K562 (cell line): ENCODE results near the gene GALNT18. TPM values are rescaled to one million over a fixed set of nuclear protein-coding genes. Genes with fewer than 3 reads are reported as not detected.

Experiments
- ATAC-seq: fragments of 200-7000 bp; cut with Tn5 transposase; 3 replicates; pipeline ENCODE4 v1.9.1; 2020; ENCODE audit warnings: moderate library complexity
- BruUV-seq: library from RNA; stranded (reverse); fragments of 400-500 nt; replicated peaks from 2 replicates; lab custom pipeline; 2021; lab: Mats Ljungman, UMichigan
- CTCF ChIA-PET: fragments of 300-600 bp; formaldehyde crosslinking; extraction: SDS; loops from one replicate; lab custom pipeline; 2021; ENCODE audit warnings: low intra/inter-chr PET ratio; lab: Yijun Ruan, JAX
- POLR2A ChIA-PET: fragments of 300-600, 350-650 bp; sonication (Branson Sonifier 250); formaldehyde crosslinking; extraction: SDS; loops from one replicate; lab custom pipeline; 2021; ENCODE audit warnings: antibody characterized with exemption, inconsistent platforms; lab: Yijun Ruan, JAX
- DNase-seq, 4 experiments: peaks; one replicate each; pipeline versions ENCODE4 v3.0.0 to v3.0.0-alpha.2; 2011 to 2018; ENCODE audit warnings: low spot score in 3 of 4, mixed read lengths in 3 of 4; ENCODE audit errors: extremely low read depth in 1 of 4
- FAIRE-seq: peaks from 2 replicates; lab custom pipeline; 2011; peaks lifted over from hg19 to GRCh38; lab: Jason Lieb, UNC
- H2AFZ ChIP-seq: 2 replicates; pipeline ENCODE4 v1.6.0; 2011; ENCODE audit warnings: low read depth, low read length, control low read depth, inconsistent platforms
- H3K27ac ChIP-seq: fragments of 200-600 bp; 3 replicates; pipeline ENCODE4 v1.8.0; 2011; ENCODE audit warnings: low read depth, mild to moderate bottlenecking, control low read depth, inconsistent platforms, low read length, moderate library complexity, mixed read lengths; ENCODE audit errors: extremely low read depth
- H3K27me3 ChIP-seq, 2 experiments: fragments of 300-600 bp in 1 of 2; 2 replicates in 1 of 2; 3 replicates in 1 of 2; pipeline versions ENCODE4 v1.6.0 to v1.8.0; 2011; ENCODE audit warnings: inconsistent platforms in 2 of 2, low read length in 2 of 2, mild to moderate bottlenecking in 1 of 2, mixed read lengths in 1 of 2, moderate library complexity in 1 of 2; ENCODE audit not compliant: control insufficient read depth in 2 of 2, insufficient read depth in 2 of 2
- H3K36me3 ChIP-seq: fragments of 300-600 bp; 3 replicates; pipeline ENCODE4 v1.8.0; 2011; ENCODE audit warnings: mild to moderate bottlenecking, low read length, inconsistent platforms; ENCODE audit not compliant: control insufficient read depth, insufficient read depth
- H3K4me1 ChIP-seq, 2 experiments: fragments of 200-600 bp in 1 of 2; replicated peaks in 1 of 2; 2 replicates in 1 of 2; 3 replicates in 1 of 2; pipeline versions ENCODE4 v1.5.1 to v1.8.0; 2011; ENCODE audit warnings: inconsistent platforms in 2 of 2, low read length in 2 of 2, mild to moderate bottlenecking in 1 of 2, mixed read lengths in 1 of 2, moderate library complexity in 1 of 2; ENCODE audit not compliant: control insufficient read depth in 2 of 2, insufficient read depth in 2 of 2
- H3K4me2 ChIP-seq: 2 replicates; pipeline ENCODE4 v1.6.1; 2011; ENCODE audit warnings: low read length, control low read depth, inconsistent platforms, mixed read lengths; ENCODE audit not compliant: insufficient read depth
- H3K4me3 ChIP-seq: fragments of 200-600 bp; sonication (generic), shearing (Covaris generic); 2 replicates; pipeline ENCODE4 v1.5.1; 2016; ENCODE audit warnings: control low read depth, inconsistent platforms
- H3K79me2 ChIP-seq: fragments of 200-600 bp; 3 replicates; pipeline ENCODE4 v1.8.0; 2011; ENCODE audit warnings: low read length, inconsistent platforms; ENCODE audit not compliant: control insufficient read depth, insufficient read depth
- H3K9ac ChIP-seq, 2 experiments: 2 replicates each; pipeline versions ENCODE4 v1.6.0 to v1.6.1; 2011; ENCODE audit warnings: low read depth in 2 of 2, low read length in 2 of 2, control low read depth in 1 of 2, inconsistent platforms in 1 of 2, mild to moderate bottlenecking in 1 of 2, mixed read lengths in 1 of 2; ENCODE audit not compliant: insufficient read depth in 1 of 2
- H3K9me1 ChIP-seq: one replicate; pipeline ENCODE4 v1.6.0; 2011; ENCODE audit warnings: inconsistent platforms, mild to moderate bottlenecking, low read length, moderate library complexity; ENCODE audit not compliant: control insufficient read depth, insufficient read depth
- H3K9me3 ChIP-seq: replicated peaks from 2 replicates; pipeline ENCODE4 v1.5.1; 2011; ENCODE audit warnings: low read depth, low read length, inconsistent platforms; ENCODE audit not compliant: control insufficient read depth, insufficient read depth
- H4K20me1 ChIP-seq: replicated peaks from 2 replicates; pipeline ENCODE4 v1.6.1; 2011; ENCODE audit warnings: low read length, inconsistent platforms, mixed read lengths; ENCODE audit not compliant: control insufficient read depth, insufficient read depth
- BMI1 ChIP-seq: fragments of 150-350 bp; IDR thresholded peaks from 2 replicates; pipeline ENCODE4 v1.6.1; 2014; ENCODE audit warnings: low read length
- BRD4 ChIP-seq: fragments of 200-600 bp; sonication (generic); IDR thresholded peaks from 2 replicates; pipeline ENCODE4 v1.6.1; 2017; ENCODE audit warnings: inconsistent platforms
- DPF2 ChIP-seq: fragments of 450-650 bp; IDR thresholded peaks from 2 replicates; pipeline ENCODE4 v1.6.1; 2016
- ETS1 ChIP-seq: conservative IDR thresholded peaks from 2 replicates; pipeline ENCODE4 v1.6.1; 2011; ENCODE audit warnings: low read depth, mild to moderate bottlenecking, low read length; ENCODE audit not compliant: control insufficient read depth
- ETV5 ChIP-seq: sonication (generic); formaldehyde crosslinking; IDR thresholded peaks from 2 replicates; pipeline ENCODE4 v1.4.0; 2020; ENCODE audit warnings: low read depth, mild to moderate bottlenecking, missing genetic modification reagents
- ETV6 ChIP-seq, 3 experiments: fragments of 150-350 bp in 1 of 3; sonication (generic) in 1 of 3; formaldehyde crosslinking in 1 of 3; IDR thresholded peaks; 2 replicates each; pipeline versions ENCODE4 v1.6.1 to v1.8.0; 2014 to 2022; ENCODE audit warnings: borderline replicate concordance in 2 of 3, low read depth in 2 of 3, antibody characterized with exemption in 1 of 3, low read length in 1 of 3, mild to moderate bottlenecking in 1 of 3, missing genetic modification reagents in 1 of 3
- KLF1 ChIP-seq: fragments of 450-650 bp; IDR thresholded peaks from 2 replicates; pipeline ENCODE4 v1.6.1; 2016; ENCODE audit warnings: missing genetic modification characterization, missing compliant biosample characterization
- MEF2A ChIP-seq: IDR thresholded peaks from 2 replicates; pipeline ENCODE4 v1.6.1; 2011; ENCODE audit warnings: low read depth, mild to moderate bottlenecking, low read length, moderate library complexity; ENCODE audit not compliant: control insufficient read depth
- MYNN ChIP-seq, 2 experiments: sonication (generic); formaldehyde crosslinking in 1 of 2; IDR thresholded peaks; 2 replicates each; pipeline versions ENCODE4 v1.5.0 to v1.6.1; 2016 to 2020; ENCODE audit warnings: antibody characterized with exemption in 1 of 2, missing genetic modification reagents in 1 of 2
- NFATC3 ChIP-seq: fragments of 450-650 bp; IDR thresholded peaks from 2 replicates; pipeline ENCODE4 v1.6.1; 2017; ENCODE audit warnings: mild to moderate bottlenecking
- PATZ1 ChIP-seq: fragments of 250-450 bp; sonication (Bioruptor Pico); IDR thresholded peaks from 2 replicates; pipeline ENCODE4 v1.5.0; 2020; ENCODE audit warnings: mild to moderate bottlenecking, borderline replicate concordance
- PPARD ChIP-seq: fragments of 250-450 bp; sonication (Bioruptor Pico); IDR thresholded peaks from 2 replicates; pipeline ENCODE4 v1.8.0; 2022; ENCODE audit warnings: inconsistent platforms, mild to moderate bottlenecking, moderate library complexity
- RBM34 ChIP-seq: fragments of 200-400 bp; formaldehyde crosslinking; IDR thresholded peaks from 2 replicates; pipeline ENCODE4 v1.6.1; 2018; ENCODE audit warnings: low read length, borderline replicate concordance; ENCODE audit not compliant: insufficient read depth
- TRIM25 ChIP-seq: fragments of 450-650 bp; IDR thresholded peaks from 2 replicates; pipeline ENCODE4 v1.7.0; 2016; ENCODE audit warnings: borderline replicate concordance
- WGBS: fragments of 100-300 bp; shearing (Covaris generic); methylation state at CpG from one replicate; pipeline ENCODE4 v1.1.6; 2016; ENCODE audit warnings: low coverage, mixed read lengths; ENCODE audit not compliant: insufficient coverage; ENCODE audit errors: missing lambda C conversion rate; 5-methylcytosine and 5-hydroxymethylcytosine counted together
- in situ Hi-C: fragments of 300-500 bp; cut with MboI; formaldehyde crosslinking; loops from 4 replicates; pipeline ENCODE4 v1.15.0; 2018; ENCODE audit warnings: inconsistent platforms, mixed read lengths
- intact Hi-C: fragments of 100-400 bp; cut with micrococcal nuclease; formaldehyde crosslinking; loops from 2 replicates; pipeline ENCODE4 v1.14.2; 2022
- polyA plus RNA-seq, 8 experiments: library from polyadenylated mRNA; depleted of rRNA in 4 of 8; stranded (reverse) in 5 of 8; unstranded in 3 of 8; fragments of >200 nt; fragmentation: Nextera tagmentation in 2 of 8; fragmentation: Illumina TruSeq in 1 of 8; extraction: Ambion mirVana in 2 of 8; extraction: Trizol in 1 of 8; gene quantifications; 2 replicates each; pipeline versions ENCODE4 v1.2.1 to v1.2.3, GENCODE V29; 2011 to 2014; ENCODE audit warnings: inconsistent platforms in 1 of 8, missing spikeins in 1 of 8
- total RNA-seq, 7 experiments: library from RNA; depleted of rRNA in 6 of 7; stranded (reverse); fragments of >200 nt in 6 of 7; fragmentation: Illumina TruSeq in 2 of 7; extraction: Trizol in 2 of 7; gene quantifications; 2 replicates each; pipeline versions ENCODE4 v1.2.1 to v1.2.3, GENCODE V29; 2011 to 2021; ENCODE audit warnings: low replicate concordance in 1 of 7

The GALNT18 gene
- total and polyA plus RNA-seq, 9 of the 15 experiments (the other 6 are each of a cell fraction or from before 2014, with no cell fraction given): not detected

GRCh38 chr11:11586465-11586864, 35.3 kb downstream of the GALNT18 start:
- in situ Hi-C loops: no loop called here
- Histone ChIP-seq H4K20me1 (no peaks in the 10 kb centered on the region), H3K27me3 (peaks cover 8% of the 10 kb centered on the region in 2 experiments; a peak in 3 of 5 replicates), H3K4me3 (no peak overlapping the region), H3K4me1 (no peaks in the 10 kb centered on the region), H3K4me2 (no peak overlapping the region), H3K27ac (no peak overlapping the region), H3K9me3 (no peaks in the 10 kb centered on the region), H3K36me3 (no peaks in the 10 kb centered on the region), H3K9me1 (no peaks in the 10 kb centered on the region), H2AFZ (no peak overlapping the region), H3K79me2 (no peaks in the 10 kb centered on the region), H3K9ac (no peak overlapping the region)
- ChIA-PET POLR2A (interaction anchor here (0.7 kb wide), 1 partner anchor 44 kb away, joined by 3 read pairs; no protein-coding TSS in a partner anchor), CTCF (no interaction called here)
- no peak for DNase-seq
- BruUV-seq: no TSS peak
- intact Hi-C loops: no loop called here
- no peak for TF ChIP-seq ETV6 (IDR thresholded peaks at IDR 0.05; ENCODE audit: borderline replicate concordance in 1 of 2, low read depth in 2 of 2, low read length in 1 of 2)
- no peak for TF ChIP-seq ETV6 (CRISPR knock-in tag; IDR thresholded peaks at IDR 0.05; ENCODE audit: borderline replicate concordance)
- no peak for TF ChIP-seq MYNN (IDR thresholded peaks at IDR 0.05)
- TF ChIP-seq MYNN (CRISPR knock-in tag; IDR thresholded peaks at IDR 0.05): no peak
- no peak for TF ChIP-seq PATZ1 (CRISPR knock-in tag)
- no peak for TF ChIP-seq ETS1
- TF ChIP-seq BMI1: no peak
- no peak for TF ChIP-seq RBM34
- no peak for TF ChIP-seq MEF2A
- TF ChIP-seq NFATC3: no peak
- TF ChIP-seq PPARD (CRISPR knock-in tag): no peak
- no peak for TF ChIP-seq BRD4
- TF ChIP-seq KLF1 (tag): no peak
- no peak for TF ChIP-seq DPF2
- no peak for TF ChIP-seq ETV5 (CRISPR knock-in tag)
- no peak for TF ChIP-seq TRIM25
- WGBS: 0% methylated on average over 7 of the region's 7 CpGs
- no peak for ATAC-seq
- no peak for FAIRE-seq
